ENCODE results near the gene PGAM1.
"Not testable (repeated sequence)": the region's sequence is repeated elsewhere in the genome, so short reads cannot be mapped to it uniquely, and the experiment has no call there.

The PGAM1 gene

DNA sequence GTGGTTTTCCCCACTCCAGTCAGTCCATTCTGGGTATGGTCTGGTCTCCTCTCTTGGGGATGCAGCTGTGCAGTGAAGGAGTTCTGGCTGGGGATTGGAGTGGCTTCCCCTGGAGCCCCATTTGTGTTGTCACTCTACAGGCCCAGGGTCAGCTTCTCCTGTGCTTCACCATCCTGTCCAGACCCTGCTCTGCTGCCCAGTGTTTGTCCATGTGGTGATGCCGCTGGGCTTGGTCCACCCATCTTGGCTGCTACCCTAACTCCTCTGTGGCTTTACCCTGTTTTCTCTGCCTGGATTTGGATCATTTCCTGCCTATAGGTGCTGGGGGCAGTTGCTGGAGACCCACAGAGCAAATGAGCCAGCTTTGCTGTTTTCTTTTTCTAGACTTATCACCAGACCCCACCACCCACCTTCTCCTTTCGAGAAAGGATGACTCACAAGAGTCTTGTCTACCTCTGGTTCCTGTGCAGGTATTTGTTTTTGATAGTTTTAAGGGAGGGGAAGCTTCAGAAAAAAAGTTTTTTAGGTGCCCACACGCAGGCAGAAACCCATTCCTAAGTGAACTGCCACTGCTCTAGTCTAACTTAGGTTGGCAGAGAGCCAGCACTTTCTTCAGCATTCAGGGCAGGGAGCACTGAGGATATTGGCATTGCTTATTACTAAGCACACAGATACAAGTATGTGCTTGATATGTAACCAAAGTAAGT, 28.5 kb downstream of the PGAM1 start:
- no peak overlapping the region for H3K4me3 ChIP-seq (ENCODE audit: low read depth, low read length)

DNA sequence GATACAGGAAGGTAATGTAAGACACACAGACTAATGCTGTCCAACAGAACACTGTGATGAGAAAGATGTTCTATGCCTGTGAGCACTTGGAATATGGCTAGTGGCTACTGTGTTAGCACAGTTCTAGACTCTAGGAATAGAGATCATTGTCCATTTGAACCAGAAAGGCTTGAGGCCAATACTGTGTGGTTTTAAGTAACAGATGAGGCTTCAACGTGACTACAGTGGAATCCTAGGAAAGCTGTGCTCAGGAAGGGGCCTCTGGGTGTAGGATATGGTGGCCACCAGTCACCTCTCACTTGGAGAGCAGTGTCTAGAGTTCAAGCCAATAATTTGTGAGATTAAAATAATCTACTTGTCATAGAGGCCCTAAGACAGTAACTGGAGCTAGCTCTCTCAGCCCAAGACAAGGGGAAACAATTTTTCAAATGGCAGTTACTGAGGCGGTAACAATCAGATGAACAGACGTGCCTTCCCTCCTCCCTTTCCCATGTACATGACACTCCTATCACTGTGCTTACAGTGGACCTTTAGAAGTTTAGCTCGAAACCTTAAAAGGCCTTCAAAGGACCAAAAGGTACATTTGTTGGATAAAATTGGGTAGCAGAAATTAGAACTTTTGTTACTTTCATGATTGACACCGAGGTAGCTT, 30.2 kb downstream of the PGAM1 start:
- H3K4me3 ChIP-seq (ENCODE audit: low read depth, low read length), result no peak overlapping the region

DNA sequence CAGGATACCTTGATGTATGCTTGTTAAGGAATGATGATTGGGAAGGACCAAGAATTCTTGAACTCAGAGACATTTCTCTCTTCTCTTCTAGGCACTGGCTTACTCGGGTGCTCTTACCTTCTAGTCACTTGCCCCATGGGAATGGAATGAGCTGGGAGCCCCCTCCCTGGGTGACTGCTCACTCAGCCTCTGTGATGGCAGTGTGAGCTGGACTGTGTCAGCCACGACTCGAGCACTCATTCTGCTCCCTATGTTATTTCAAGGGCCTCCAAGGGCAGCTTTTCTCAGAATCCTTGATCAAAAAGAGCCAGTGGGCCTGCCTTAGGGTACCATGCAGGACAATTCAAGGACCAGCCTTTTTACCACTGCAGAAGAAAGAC, 30.7 kb downstream of the PGAM1 start:
- no peak overlapping the region for H3K4me3 ChIP-seq (ENCODE audit: low read depth, low read length)

DNA sequence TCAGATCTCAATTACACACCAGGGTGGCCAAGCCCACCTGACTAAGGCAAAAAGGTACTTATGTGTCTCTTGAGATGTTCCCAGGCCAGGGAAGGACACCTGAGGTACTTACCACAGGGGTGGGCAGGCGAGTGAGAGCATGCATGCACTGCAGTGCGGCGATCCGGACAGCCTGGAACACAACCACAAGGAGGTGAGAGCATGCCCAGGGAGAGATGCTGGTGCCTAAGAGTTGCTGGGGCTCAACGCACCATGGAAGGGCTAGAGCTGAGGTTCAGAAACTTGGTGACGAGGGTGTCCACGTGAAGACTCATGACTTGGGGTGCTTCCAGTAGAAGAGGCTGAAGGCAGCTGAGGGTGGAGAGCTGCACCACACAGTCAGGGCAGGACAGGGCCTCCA, 33.1 kb downstream of the PGAM1 start:
- no peak overlapping the region for H3K4me3 ChIP-seq (ENCODE audit: low read depth, low read length)

DNA sequence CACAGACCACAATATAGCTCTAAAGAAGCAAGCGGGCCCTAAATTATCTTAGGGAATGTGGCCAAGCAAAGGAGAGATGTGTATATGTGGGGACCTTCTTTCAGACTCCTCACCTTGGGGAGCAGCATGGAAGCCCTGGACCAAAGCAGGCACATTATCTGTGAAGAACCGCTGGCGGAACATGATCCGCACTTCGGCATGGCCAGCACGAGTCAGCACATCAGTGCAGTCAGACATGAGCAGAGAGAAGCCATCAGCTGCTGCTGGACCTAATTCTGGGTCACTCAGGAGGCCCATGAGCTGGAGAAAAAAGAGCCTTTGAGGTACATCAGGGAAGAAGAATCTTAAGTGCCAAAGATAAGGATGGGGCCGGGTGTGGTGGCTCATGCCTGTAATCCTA, 33.9 kb downstream of the PGAM1 start:
- no peak overlapping the region for H3K4me3 ChIP-seq (ENCODE audit: low read depth, low read length)

DNA sequence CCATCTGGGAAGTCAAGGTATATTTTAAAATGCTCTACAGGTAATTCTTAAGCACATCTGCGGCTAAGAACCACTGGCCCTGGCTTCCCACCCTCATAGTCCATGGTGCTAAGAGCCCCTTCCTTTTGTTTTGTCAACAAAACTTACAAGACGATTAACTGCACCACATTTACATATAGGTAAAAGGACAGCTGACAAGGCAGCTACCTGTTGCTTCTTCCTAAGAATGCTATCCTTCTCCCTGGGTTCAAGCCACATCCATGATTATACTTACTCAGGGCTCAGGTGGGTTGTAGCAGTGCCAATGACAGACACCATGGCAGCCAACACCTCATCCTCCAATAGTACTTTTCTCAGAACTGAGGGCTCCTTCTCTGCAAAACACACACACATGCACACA, 36.3 kb downstream of the PGAM1 start:
- H3K4me3 ChIP-seq (ENCODE audit: low read depth, low read length), result no peak overlapping the region

DNA sequence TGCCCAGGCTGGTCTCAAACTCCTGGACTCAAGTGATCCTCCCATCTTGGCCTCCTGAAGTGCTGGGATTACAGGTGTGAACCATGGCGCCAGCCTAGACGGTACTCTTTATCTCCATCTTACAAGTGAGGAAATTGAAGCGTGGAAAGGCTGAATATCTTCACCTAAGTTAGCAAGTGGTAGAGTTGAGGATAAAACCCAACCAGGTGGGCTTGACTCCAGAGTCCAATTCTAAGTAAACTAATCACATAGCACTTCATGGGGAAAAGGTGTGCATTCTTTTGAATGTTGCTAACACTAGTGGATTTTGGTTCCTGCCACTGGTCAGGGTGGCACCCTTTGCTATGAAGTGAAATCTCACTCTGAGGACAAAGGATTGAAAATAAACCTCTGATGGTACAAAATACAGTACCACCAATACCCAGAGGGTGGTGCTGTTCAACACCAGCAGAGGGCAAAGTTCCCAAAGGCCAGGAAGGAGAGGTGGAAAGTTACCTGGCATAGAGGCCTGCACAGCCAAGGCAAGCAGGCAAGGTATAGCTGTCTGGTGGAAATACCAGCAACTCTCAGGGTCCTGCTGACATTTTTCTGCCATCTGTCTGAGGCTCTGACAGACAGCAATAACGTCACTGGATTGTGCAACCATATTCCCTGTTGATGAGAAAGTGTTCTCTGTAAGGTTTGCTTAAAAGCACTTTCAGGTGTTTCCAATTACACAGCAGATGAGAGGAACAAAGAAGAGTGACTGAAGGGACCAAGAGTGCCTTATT, 37.6 kb downstream of the PGAM1 start:
- H3K4me3 ChIP-seq (ENCODE audit: low read depth, low read length), result no peak overlapping the region

DNA sequence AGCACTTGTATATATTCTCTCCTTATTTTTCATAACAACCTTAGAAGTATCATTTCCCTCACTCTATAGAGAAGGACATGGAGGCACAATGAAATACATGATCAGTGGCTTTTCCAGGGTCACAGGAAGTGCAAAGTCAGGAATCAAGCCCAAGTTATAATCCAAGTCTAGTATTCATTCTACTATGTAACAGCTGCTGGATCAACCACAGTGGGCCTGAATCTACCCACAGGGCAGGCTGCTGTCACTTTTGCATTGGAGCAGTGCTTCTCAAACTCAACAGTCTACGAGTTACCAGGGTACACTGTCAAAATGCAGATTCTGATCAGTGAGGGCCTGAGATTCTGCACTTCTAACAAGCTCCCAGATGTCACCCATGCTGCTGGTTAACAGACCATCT, 38.2 kb downstream of the PGAM1 start:
- no peak overlapping the region for H3K4me3 ChIP-seq (ENCODE audit: low read depth, low read length)

DNA sequence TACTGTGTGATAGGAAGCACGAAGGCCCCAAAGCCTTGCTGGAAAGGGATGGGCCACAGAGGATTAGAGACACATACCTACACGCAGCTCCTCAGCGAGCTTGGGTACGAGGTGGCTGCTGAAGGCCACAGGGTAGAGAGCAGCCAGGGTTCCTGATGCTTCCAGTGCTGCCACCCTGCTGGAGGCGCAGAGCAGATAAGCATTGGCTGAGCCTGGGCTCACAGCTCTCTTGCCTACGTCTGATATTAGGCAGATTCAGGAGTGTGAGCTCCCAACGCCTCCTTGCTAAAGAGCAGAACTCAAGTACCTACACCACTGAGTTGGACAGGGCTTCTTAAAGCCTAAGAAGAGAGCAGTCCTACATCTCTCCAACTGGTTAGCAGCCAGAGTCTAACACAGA, 40.0 kb downstream of the PGAM1 start:
- no peak overlapping the region for H3K4me3 ChIP-seq (ENCODE audit: low read depth, low read length)

DNA sequence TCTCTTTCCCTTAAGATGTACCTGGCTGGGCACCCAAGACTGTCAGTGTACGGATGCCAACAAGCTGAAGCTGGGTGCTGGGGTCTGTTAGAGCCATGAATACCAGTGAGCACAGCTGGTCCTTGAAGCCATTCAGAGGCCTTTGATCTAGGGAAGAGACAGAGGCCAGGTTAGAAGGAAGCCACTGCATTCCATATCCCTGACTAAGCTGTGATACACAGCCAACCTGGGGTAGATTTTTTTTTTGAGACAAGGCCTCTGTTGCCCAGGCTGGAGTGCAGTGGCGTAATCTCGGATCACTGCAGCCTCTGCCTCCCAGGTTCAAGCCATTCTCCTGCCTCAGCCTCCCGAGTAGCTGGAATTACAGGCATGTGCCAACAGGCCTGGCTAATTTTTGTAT, 40.8 kb downstream of the PGAM1 start:
- H3K4me3 ChIP-seq (ENCODE audit: low read depth, low read length), result no peak overlapping the region

DNA sequence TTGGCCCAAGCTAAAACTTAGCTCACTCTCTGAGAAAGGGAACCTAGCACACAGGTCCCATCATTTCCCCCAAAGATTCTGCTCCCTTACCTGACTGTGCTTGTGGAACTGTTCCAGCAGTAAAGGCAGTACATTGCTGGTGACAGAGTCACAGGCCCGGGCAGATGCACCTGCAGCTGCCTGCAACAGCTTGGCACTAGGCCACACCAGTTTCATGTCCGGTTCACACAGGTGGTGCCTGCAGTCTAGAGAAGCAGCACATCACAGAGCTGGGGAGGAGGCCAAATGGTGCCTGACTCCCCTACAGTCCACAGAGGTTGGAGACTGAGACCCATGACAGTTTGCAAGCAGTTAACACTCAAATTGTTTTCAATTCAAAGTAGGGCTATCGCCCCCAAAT, 42.2 kb downstream of the PGAM1 start:
- no peak overlapping the region for H3K4me3 ChIP-seq (ENCODE audit: low read depth, low read length)

DNA sequence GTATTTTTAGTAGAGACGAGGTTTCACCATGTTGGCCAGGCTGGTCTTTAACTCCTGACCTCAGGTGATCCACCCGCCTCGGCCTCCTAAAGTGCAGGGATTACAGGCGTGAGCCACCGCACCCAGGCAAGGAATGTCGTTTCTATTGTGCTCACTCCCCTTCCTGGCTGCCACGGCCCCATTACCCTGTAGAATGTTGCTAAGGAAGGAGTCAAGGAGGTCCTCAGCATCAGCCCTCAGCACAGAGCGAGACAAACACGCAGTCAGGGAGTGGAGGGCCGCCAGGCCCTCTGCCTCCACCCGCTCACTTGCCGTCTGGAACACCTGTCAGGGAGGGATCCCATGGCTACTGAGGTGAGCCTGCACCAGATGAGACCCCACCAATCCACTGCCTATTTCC, 42.8 kb downstream of the PGAM1 start:
- not testable (repeated sequence) for H3K4me3 ChIP-seq (ENCODE audit: low read depth, low read length)

DNA sequence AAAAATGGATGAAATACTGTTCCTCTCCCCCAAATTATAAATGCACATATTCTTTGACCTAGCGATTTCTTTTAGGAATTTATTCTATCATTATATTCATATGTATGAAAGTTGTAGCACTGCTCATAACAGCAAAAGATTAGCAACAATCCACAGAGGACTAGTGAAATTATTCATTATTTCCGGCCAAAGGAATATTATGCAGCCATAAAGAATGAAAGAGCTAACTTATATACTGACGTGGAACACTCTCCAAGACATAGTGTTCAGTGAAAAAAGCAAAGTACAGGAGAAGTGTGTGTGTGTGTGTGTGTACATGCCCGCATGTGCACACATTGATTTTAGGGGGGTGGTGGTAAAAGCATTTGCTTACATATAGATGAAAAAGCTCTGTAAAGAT, 48.9 kb downstream of the PGAM1 start:
- H3K4me3 ChIP-seq (ENCODE audit: low read depth, low read length), result no peak overlapping the region

DNA sequence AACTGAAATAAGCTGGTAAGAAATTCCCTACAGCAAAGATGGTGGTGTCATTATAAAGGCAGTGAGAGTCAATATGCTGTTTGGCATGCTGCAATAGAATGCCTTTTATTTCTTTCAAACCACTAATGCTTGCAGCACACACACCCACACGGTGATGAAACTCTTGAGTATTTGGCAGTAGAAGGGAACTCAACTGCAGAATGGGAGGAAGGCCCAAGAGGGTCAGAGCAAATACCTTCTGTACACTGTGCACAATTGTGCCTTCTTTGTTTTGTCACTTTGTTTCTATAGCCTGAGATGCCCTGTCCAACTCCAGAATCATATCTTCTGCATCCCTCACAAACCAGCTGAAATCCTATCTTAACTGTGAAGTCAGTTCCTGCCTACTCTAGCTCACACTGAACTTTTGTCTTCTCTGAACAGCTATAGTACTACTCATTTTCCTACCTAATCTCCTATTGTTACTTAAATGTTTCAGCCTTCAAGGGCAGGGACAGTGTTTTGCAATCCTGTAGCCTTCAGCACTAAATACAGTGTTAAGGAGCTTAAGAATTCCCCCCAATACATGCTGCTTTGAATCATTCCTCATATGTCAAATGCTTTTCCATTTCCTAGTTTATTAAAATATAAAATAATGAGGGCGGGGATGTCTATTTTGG, 50.1 kb downstream of the PGAM1 start:
- H3K4me3 ChIP-seq (ENCODE audit: low read depth, low read length), result no peak overlapping the region

DNA sequence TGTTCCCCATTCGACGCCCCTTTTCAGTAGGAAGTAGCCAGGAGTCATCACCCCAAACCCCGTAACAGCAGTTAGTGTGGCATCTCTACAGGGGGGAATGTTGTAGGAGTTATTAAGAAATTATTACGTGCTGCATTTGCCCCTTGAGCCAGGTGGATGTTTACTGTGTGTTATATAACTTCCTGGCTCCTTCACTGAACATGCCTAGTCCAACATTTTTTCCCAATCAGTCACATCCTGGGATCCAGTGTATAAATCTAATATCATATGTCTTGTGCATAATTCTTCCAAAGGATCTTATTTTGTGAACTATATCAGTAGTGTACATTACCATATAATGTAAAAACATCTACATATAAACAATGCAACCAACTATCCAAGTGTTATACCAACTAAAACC, 53.4 kb downstream of the PGAM1 start:
- not testable (repeated sequence) for H3K4me3 ChIP-seq (ENCODE audit: low read depth, low read length)

DNA sequence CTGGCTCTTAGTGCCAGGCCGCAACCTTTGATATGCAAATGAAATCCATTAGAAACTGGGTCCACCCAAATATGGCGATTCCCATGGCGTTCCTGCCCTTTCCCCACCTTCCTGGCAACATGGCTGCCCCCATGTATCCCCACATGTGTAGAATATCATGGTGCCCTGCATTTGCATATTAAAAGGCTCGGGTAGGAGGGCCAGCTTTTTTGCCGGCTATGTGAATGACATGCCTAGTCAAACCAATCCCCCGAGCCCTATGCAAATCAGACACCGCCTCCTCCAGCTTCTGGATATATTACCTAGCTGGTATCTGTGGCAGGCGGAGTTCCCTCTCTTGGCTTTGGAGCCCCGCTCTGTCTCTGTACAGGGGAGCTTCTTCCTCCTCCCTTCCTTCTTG, 53.9 kb downstream of the PGAM1 start:
- H3K4me3 ChIP-seq (ENCODE audit: low read depth, low read length), result no peak overlapping the region

DNA sequence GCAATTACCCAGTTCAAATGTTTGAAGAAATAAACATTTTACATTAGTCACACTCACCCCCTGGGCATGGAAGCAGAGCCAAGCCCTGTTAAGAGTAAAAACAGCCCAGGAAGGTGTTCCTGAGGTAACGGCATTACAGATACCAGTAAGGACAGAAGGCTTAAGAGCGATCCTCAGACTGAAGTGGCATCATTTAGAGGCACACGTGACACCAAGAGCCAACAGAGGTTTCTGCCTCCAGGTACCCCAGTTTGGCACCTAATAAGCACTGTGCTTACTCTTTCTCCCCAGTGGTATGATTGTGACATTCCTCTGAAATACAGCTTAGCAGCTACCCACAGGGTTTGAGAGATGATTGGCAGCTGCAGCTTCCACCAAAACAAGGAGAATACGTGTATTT, 55.1 kb downstream of the PGAM1 start:
- no peak overlapping the region for H3K4me3 ChIP-seq (ENCODE audit: low read depth, low read length)

DNA sequence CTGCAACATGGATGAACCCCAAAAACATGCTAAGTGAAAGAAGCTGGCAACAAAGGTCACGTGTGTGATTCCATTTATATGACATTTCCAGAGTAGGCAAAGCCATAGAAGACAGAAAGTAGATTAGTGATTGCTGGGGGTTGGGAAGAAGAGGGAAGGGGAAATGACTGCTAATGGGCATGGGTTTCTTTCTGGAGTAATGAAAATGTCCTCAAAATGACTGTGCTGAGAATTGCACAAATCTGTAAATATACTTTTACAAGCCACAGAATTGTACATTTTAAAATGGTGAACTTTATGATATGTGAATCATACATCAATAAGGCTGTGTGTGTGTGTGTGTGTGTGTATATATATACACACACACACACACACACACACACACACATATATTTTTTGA, 56.4 kb downstream of the PGAM1 start:
- H3K4me3 ChIP-seq (ENCODE audit: low read depth, low read length), result no peak overlapping the region

Data from iPS-11a (cell line).